ENCODE results near the gene CCNY. TPM values are rescaled to one million over a fixed set of nuclear protein-coding genes. Genes with fewer than 3 reads are reported as not detected.

Gene CCNY
- total RNA-seq, 4 donors from 2014 or later: 37.5 to 56.3 (median 43.9) TPM

DNA sequence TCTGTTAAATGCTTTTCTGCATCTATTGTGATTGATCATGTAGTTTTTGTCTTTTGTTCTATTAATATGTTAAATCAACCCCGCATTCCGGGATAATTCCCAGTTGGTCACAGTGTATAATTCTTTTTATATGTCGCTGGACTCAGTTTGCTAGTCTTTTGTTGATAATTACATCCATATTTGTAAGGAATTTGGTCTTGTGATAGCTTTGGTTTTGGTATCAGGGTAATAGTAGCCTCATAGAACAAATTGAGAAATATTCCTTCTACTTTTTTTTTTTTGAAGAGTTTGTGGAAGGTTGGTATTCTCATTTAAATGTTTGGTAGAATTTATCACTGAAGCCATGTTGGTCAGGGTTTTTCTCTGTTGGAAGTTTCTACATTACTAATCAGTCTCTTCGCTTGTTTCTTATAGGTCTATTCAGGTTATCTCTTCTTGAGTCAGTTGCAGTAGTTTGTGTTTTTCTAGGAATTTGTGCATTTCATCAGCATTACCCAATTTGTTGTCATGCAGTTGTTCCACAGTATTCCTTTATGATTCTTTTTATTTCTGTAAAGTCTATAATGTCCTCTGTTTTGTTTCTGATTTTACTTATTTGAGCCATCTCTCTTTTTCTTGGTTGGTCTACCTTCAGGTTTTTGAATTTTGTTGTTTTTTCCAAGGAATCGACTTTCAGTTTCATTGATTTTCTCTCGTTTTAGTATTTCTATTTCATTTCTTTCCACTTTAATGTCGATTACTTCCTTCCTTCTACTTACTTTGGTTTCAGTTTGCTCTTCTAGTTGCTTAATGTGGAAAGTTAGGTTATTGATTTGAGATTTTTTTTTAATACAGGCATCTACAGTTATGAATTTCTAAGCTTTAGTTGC is 204.2 kb downstream of the CCNY start:
- intact Hi-C loops (cut with DNase I): no loop called here
- TF ChIP-seq, protein P1, sequence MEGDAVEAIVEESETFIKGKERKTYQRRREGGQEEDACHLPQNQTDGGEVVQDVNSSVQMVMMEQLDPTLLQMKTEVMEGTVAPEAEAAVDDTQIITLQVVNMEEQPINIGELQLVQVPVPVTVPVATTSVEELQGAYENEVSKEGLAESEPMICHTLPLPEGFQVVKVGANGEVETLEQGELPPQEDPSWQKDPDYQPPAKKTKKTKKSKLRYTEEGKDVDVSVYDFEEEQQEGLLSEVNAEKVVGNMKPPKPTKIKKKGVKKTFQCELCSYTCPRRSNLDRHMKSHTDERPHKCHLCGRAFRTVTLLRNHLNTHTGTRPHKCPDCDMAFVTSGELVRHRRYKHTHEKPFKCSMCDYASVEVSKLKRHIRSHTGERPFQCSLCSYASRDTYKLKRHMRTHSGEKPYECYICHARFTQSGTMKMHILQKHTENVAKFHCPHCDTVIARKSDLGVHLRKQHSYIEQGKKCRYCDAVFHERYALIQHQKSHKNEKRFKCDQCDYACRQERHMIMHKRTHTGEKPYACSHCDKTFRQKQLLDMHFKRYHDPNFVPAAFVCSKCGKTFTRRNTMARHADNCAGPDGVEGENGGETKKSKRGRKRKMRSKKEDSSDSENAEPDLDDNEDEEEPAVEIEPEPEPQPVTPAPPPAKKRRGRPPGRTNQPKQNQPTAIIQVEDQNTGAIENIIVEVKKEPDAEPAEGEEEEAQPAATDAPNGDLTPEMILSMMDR (IDR thresholded peaks at IDR 0.05): no peak
- no peak for TF ChIP-seq POLR2A (IDR thresholded peaks at IDR 0.05)
- WGBS, 2 donors: 86 to 94% methylated on average over 7 of the region's 7 CpGs

GRCh38 chr10:35541720-35542119 is 205.4 kb downstream of the CCNY start:
- Histone ChIP-seq H3K27me3 (no peaks in the 10 kb centered on the region), H3K4me1 (no peaks in the 10 kb centered on the region), H3K27ac (no peak overlapping the region), H3K4me3 (replicated peaks in 1 of 3) (no peak overlapping the region), H3K9me3 (no peaks in the 10 kb centered on the region), H3K36me3 (no peaks in the 10 kb centered on the region)
- intact Hi-C loops (cut with DNase I): no loop called here
- DNase-seq: no peak
- TF ChIP-seq POLR2A (IDR thresholded peaks at IDR 0.05): no peak
- TF ChIP-seq, protein P1 (IDR thresholded peaks at IDR 0.05): no peak
- WGBS, 2 donors: 93 to 98% methylated on average over 1 of the region's 1 CpG

More for the DNA sequence above, 204.2 kb downstream of the CCNY start:
- no peak for DNase-seq
- H3K9me3 ChIP-seq: no peaks in the 10 kb centered on the region
- H3K4me3 ChIP-seq (replicated peaks in 1 of 3): no peak overlapping the region
- no peaks in the 10 kb centered on the region for H3K27me3 ChIP-seq
- no peaks in the 10 kb centered on the region for H3K4me1 ChIP-seq
- no peaks in the 10 kb centered on the region for H3K36me3 ChIP-seq
- H3K27ac ChIP-seq: no peak overlapping the region

DNA sequence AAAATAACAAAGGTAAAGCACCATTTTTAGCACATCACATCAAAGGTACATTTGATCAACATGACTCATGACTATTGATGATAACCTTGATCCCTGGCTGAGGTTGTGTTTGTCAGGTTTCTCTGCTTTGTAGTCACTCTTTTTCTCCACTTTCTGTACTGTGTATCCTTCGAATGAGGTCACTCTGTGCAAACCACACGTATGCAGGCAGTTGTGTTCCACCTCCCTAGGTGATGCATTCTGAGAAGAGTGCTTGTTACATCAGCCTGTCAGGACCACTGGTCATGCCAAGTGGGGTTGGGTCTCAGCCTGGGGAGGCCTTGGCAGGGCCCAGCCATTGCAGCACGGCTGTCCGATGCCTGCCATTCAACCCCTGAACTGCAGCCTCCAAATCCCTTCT is 206.0 kb downstream of the CCNY start:
- H3K4me1 ChIP-seq: no peaks in the 10 kb centered on the region
- no peak for TF ChIP-seq POLR2A (IDR thresholded peaks at IDR 0.05)
- intact Hi-C loops (cut with DNase I): no loop called here
- no peak overlapping the region for H3K4me3 ChIP-seq (replicated peaks in 1 of 3)
- H3K9me3 ChIP-seq: no peaks in the 10 kb centered on the region
- WGBS, 2 donors: 83 to 98% methylated on average over 4 of the region's 4 CpGs
- H3K27ac ChIP-seq: no peak overlapping the region
- no peaks in the 10 kb centered on the region for H3K27me3 ChIP-seq
- no peaks in the 10 kb centered on the region for H3K36me3 ChIP-seq
- no peak for DNase-seq

DNA sequence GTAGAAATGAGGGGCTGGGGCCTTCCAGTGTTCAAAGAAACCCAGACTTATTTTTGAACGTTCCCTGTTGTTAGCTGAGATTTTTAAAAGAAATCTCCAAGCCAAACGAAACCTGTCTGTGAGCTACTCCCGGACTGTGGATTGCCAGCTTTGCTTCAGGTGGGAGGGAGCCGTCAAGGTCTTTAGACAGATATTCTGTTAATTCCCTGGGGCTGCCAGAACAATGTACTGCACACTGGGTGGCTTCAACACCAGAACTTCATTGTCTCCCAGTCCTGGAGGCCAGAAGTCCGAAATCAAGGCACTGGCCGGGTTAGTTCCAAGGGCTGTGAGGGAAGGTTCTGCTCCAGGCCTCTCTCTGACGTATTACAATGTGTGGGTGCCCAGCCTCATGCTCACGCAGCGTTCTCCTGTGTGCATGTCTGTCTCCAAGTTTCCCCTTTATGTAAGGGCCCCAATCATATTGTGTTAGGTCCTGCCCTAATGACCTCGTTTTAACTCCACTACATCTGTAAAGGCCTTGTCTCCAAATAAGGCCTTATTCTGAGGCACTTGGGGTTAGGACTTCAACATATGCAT is 208.9 kb downstream of the CCNY start:
- no peak overlapping the region for H3K27ac ChIP-seq
- intact Hi-C loops (cut with DNase I): no loop called here
- TF ChIP-seq, protein P1 (IDR thresholded peaks at IDR 0.05): no peak
- no peak for TF ChIP-seq POLR2A (IDR thresholded peaks at IDR 0.05)
- H3K9me3 ChIP-seq: no peaks in the 10 kb centered on the region
- H3K27me3 ChIP-seq: no peaks in the 10 kb centered on the region
- H3K36me3 ChIP-seq: no peaks in the 10 kb centered on the region
- 93 to 94% methylated on average over 10 of the region's 10 CpGs for WGBS, 2 donors
- H3K4me1 ChIP-seq: no peaks in the 10 kb centered on the region
- DNase-seq: no peak
- no peak overlapping the region for H3K4me3 ChIP-seq (replicated peaks in 1 of 3)

- intact Hi-C loops (cut with DNase I): no loop called here
- no peak for TF ChIP-seq POLR2A (IDR thresholded peaks at IDR 0.05)
- TF ChIP-seq, protein P1 (IDR thresholded peaks at IDR 0.05): no peak
- no peak overlapping the region for H3K4me3 ChIP-seq (replicated peaks in 1 of 3)
- no peaks in the 10 kb centered on the region for H3K4me1 ChIP-seq
- no peaks in the 10 kb centered on the region for H3K36me3 ChIP-seq
- DNase-seq: no peak
- H3K9me3 ChIP-seq: no peaks in the 10 kb centered on the region
- H3K27me3 ChIP-seq: no peaks in the 10 kb centered on the region
- H3K27ac ChIP-seq: no peak overlapping the region
- 81 to 84% methylated on average over 6 of the region's 6 CpGs for WGBS, 2 donors
Observed at GRCh38 chr10:35545878-35546590, 209.7 kb downstream of the CCNY start.
